ENCODE measurements around the gene RAB22A. TPM values are rescaled to one million over a fixed set of nuclear protein-coding genes. Genes with fewer than 3 reads are reported as not detected.
A peak's percentile ranks its signal among the peaks of the same experiment; 100 is the strongest.

The RAB22A gene
- total and polyA plus RNA-seq, 9 of the 15 experiments (the other 6 are each of a cell fraction or from before 2014, with no cell fraction given), result 1.1 to 8.0 (median 6.7) TPM

- Histone ChIP-seq H3K9ac (ENCODE audit: insufficient read depth in 1 of 2, low read depth in 2 of 2, low read length in 2 of 2) (no peak overlapping the region), H2AFZ (ENCODE audit: low read depth, low read length) (no peak overlapping the region), H3K36me3 (ENCODE audit: control insufficient read depth, insufficient read depth, low read length) (peaks cover 47% of the 10 kb centered on the region; the same call in 2 of the 3 replicates), H3K79me2 (ENCODE audit: control insufficient read depth, insufficient read depth, low read length) (no peaks in the 10 kb centered on the region), H3K27ac (ENCODE audit: extremely low read depth, low read depth, low read length) (no peak overlapping the region), H3K4me2 (ENCODE audit: insufficient read depth, low read length) (no peak overlapping the region), H3K4me1 (replicated peaks in 1 of 2; ENCODE audit: control insufficient read depth in 2 of 2, insufficient read depth in 2 of 2, low read length in 2 of 2) (no peaks in the 10 kb centered on the region), H3K9me3 (replicated peaks; ENCODE audit: control insufficient read depth, insufficient read depth, low read depth, low read length) (no peaks in the 10 kb centered on the region), H4K20me1 (replicated peaks; ENCODE audit: control insufficient read depth, insufficient read depth, low read length) (0 out of 2 replicates have a peak, but pooled peaks cover 3% of the 10 kb centered on the region), H3K9me1 (ENCODE audit: control insufficient read depth, insufficient read depth, low read length) (no peaks in the 10 kb centered on the region), H3K4me3 (no peak overlapping the region), H3K27me3 (ENCODE audit: control insufficient read depth in 2 of 2, insufficient read depth in 2 of 2, low read length in 2 of 2) (no peaks in the 10 kb centered on the region)
- DNase-seq (ENCODE audit: extremely low read depth in 1 of 4, low spot score in 3 of 4), result no peak
- FAIRE-seq, result no peak
- in situ Hi-C loops (cut with MboI) (no loop called here), intact Hi-C loops (cut with micrococcal nuclease) (no loop called here)
- no peak for ATAC-seq
- WGBS (ENCODE audit: insufficient coverage, low coverage, missing lambda C conversion rate), result 100% methylated on average over 1 of the region's 1 CpG
- BruUV-seq (replicated peaks), result no TSS peak
- TF ChIP-seq TBL1XR1 (IDR thresholded peaks at IDR 0.05; ENCODE audit: low read length in 2 of 2) (no peak), MED1 (CRISPR knock-in tag; IDR thresholded peaks at IDR 0.05; ENCODE audit: borderline replicate concordance) (no peak), MYC (IDR thresholded peaks at IDR 0.05; ENCODE audit: low read depth, low read length) (no peak), MYC (CRISPR knock-in tag; IDR thresholded peaks at IDR 0.05; ENCODE audit: borderline replicate concordance, low read depth) (no peak), MAFK (IDR thresholded peaks at IDR 0.05; ENCODE audit: low read length) (peak; percentile 22; the same call in 1 of the 2 replicates), C11orf30 (IDR thresholded peaks at IDR 0.05; ENCODE audit: low read depth) (peak; percentile 48), KAT7 (CRISPR knock-in tag; IDR thresholded peaks at IDR 0.05; ENCODE audit: borderline replicate concordance) (no peak), ZNF316 (IDR thresholded peaks at IDR 0.05) (peak; percentile 61), ZNF121 (CRISPR knock-in tag; conservative IDR thresholded peaks at IDR 0.05) (no peak), POLR3G (IDR thresholded peaks at IDR 0.05; ENCODE audit: extremely low read depth, insufficient read length, insufficient replicate concordance) (no peak)
- TF ChIP-seq, protein P1, sequence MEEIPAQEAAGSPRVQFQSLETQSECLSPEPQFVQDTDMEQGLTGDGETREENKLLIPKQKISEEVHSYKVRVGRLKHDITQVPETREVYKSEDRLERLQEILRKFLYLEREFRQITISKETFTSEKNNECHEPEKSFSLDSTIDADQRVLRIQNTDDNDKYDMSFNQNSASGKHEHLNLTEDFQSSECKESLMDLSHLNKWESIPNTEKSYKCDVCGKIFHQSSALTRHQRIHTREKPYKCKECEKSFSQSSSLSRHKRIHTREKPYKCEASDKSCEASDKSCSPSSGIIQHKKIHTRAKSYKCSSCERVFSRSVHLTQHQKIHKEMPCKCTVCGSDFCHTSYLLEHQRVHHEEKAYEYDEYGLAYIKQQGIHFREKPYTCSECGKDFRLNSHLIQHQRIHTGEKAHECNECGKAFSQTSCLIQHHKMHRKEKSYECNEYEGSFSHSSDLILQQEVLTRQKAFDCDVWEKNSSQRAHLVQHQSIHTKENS (CRISPR knock-in tag; IDR thresholded peaks at IDR 0.05), result no peak
- TF ChIP-seq, protein P2, sequence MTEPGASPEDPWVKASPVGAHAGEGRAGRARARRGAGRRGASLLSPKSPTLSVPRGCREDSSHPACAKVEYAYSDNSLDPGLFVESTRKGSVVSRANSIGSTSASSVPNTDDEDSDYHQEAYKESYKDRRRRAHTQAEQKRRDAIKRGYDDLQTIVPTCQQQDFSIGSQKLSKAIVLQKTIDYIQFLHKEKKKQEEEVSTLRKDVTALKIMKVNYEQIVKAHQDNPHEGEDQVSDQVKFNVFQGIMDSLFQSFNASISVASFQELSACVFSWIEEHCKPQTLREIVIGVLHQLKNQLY (CRISPR knock-in tag; conservative IDR thresholded peaks at IDR 0.05), result no peak
- CTCF ChIA-PET (ENCODE audit: low intra/inter-chr PET ratio), result no interaction called here
- POLR2A ChIA-PET, result interaction anchor here (1.2 to 2.9 kb wide), 2 partner anchors 9 to 27 kb away, joined by 3 to 8 read pairs; partner anchors contain the start of gene VAPB
Observed at GRCh38 chr20:58362206-58362516, 52.6 kb downstream of the RAB22A start.
